SK-N-MC (cell line): Measurements from ENCODE around the gene PAFAH2.

Experiments
- EZH2 ChIP-seq: fragments of 200-600 bp; sonication (generic); IDR thresholded peaks from one replicate; pipeline ENCODE4 v1.6.1; 2017; ENCODE audit warnings: antibody characterized with exemption
- POLR2AphosphoS5 ChIP-seq: IDR thresholded peaks from 2 replicates; pipeline ENCODE4 v1.6.1; 2012; ENCODE audit warnings: mild to moderate bottlenecking, low read depth, low read length, borderline replicate concordance

DNA sequence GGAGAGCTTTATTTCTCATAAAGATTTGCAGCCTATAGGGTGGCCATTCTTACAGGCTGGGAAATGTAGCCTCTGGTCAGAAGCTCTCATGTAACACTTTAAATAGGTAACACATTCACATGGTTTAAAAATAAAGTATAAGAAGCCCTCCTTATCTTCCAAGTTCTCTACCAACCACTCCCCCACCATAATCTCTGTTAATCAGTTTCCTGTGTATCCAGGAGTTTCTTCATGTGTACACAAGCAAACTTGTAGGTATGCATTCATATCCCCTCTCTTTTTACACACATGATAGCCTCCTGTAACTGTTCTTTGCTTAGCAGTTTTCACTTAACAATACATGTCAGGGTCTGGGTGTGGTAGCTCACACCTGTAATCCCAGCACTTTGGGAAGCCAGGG, 86.7 kb downstream of the PAFAH2 start:
- TF ChIP-seq POLR2AphosphoS5 (no peak), EZH2 (no peak)
